Loucy (cell line): ENCODE measurements around the gene RFX1.

Experiments used
- H2AFZ ChIP-seq: fragments of 200-600 bp; sonication (generic); 2 replicates; pipeline ENCODE4 v1.6.0; 2016; ENCODE audit warnings: antibody characterized with exemption, mild to moderate bottlenecking, low read length, moderate library complexity
- H3F3A ChIP-seq: fragments of 200-600 bp; 2 replicates; pipeline ENCODE4 v1.6.0; 2016; ENCODE audit warnings: antibody characterized with exemption, low read depth, mild to moderate bottlenecking
- H3K27me3 ChIP-seq: fragments of 200-600 bp; sonication (generic); 2 replicates; pipeline ENCODE4 v1.6.1; 2014; ENCODE audit warnings: low read length, mild to moderate bottlenecking; ENCODE audit not compliant: insufficient read depth, poor library complexity, severe bottlenecking
- H3K36me3 ChIP-seq: fragments of 200-600 bp; sonication (generic); 2 replicates; pipeline ENCODE4 v1.6.1; 2016; ENCODE audit warnings: low read length; ENCODE audit not compliant: insufficient read depth
- H3K4me1 ChIP-seq: fragments of 200-600 bp; sonication (generic); 2 replicates; pipeline ENCODE4 v1.5.1; 2014; ENCODE audit warnings: low read length, mild to moderate bottlenecking; ENCODE audit not compliant: insufficient read depth, poor library complexity, severe bottlenecking
- H3K4me2 ChIP-seq: fragments of 200-600 bp; sonication (generic); 2 replicates; pipeline ENCODE4 v1.6.0; 2014; ENCODE audit warnings: antibody characterized with exemption, low read length, low read depth, mild to moderate bottlenecking; ENCODE audit not compliant: poor library complexity, severe bottlenecking
- H3K4me3 ChIP-seq: fragments of 200-600 bp; sonication (generic); 2 replicates; pipeline ENCODE4 v1.5.1; 2014; ENCODE audit warnings: low read length, mild to moderate bottlenecking, mixed read lengths; ENCODE audit not compliant: poor library complexity, severe bottlenecking
- H3K79me2 ChIP-seq: fragments of 200-600 bp; sonication (generic); 2 replicates; pipeline ENCODE4 v1.6.1; 2014; ENCODE audit warnings: low read length; ENCODE audit not compliant: insufficient read depth
- H3K9ac ChIP-seq: fragments of 200-600 bp; sonication (generic); 2 replicates; pipeline ENCODE4 v1.6.0; 2014; ENCODE audit warnings: mild to moderate bottlenecking, low read depth, low read length, moderate library complexity; ENCODE audit not compliant: poor library complexity, severe bottlenecking
- H3K9me2 ChIP-seq: fragments of 200-600 bp; sonication (generic); replicated peaks from 2 replicates; pipeline ENCODE4 v1.6.1; 2016; ENCODE audit warnings: low read depth, low read length, mixed read lengths
- H3K9me3 ChIP-seq: fragments of 200-600 bp; sonication (generic); 2 replicates; pipeline ENCODE4 v1.6.1; 2014; ENCODE audit warnings: mild to moderate bottlenecking, antibody characterized with exemption, low read length, low read depth; ENCODE audit not compliant: insufficient read depth
- H4K20me1 ChIP-seq: fragments of 200-600 bp; sonication (generic); 2 replicates; pipeline ENCODE4 v1.6.0; 2014; ENCODE audit warnings: antibody characterized with exemption, low read length, mild to moderate bottlenecking; ENCODE audit not compliant: insufficient read depth, poor library complexity, severe bottlenecking
- CTCF ChIP-seq: fragments of 200-600 bp; sonication (generic); conservative IDR thresholded peaks from 2 replicates; pipeline ENCODE4 v1.5.1; 2014; ENCODE audit warnings: mild to moderate bottlenecking, antibody characterized with exemption, low read length
- EZH2phosphoT487 ChIP-seq: fragments of 200-600 bp; IDR thresholded peaks from 2 replicates; pipeline ENCODE4 v1.6.1; 2018; ENCODE audit warnings: antibody characterized with exemption, mild to moderate bottlenecking, moderate library complexity, borderline replicate concordance

Gene RFX1

GRCh38 chr19:13995878-13996765 is 10.0 kb downstream of the RFX1 start:
- H4K20me1 ChIP-seq: no peaks in the 10 kb centered on the region
- peaks cover 13% of the 10 kb centered on the region; the same call in 1 of the 2 replicates for H3K9me3 ChIP-seq
- peaks cover 40% of the 10 kb centered on the region for H3K79me2 ChIP-seq
- no peak for TF ChIP-seq CTCF
- TF ChIP-seq EZH2phosphoT487: no peak
- no peak overlapping the region for H3K9ac ChIP-seq
- peaks cover 20% of the 10 kb centered on the region for H3K36me3 ChIP-seq
- H3K27me3 ChIP-seq: no peaks in the 10 kb centered on the region
- H3F3A ChIP-seq: no peaks in the 10 kb centered on the region
- peaks cover 6% of the 10 kb centered on the region for H3K4me1 ChIP-seq
- no peaks in the 10 kb centered on the region for H3K9me2 ChIP-seq
- H3K4me3 ChIP-seq: no peak overlapping the region
- H2AFZ ChIP-seq: no peak overlapping the region
- no peak overlapping the region for H3K4me2 ChIP-seq

DNA sequence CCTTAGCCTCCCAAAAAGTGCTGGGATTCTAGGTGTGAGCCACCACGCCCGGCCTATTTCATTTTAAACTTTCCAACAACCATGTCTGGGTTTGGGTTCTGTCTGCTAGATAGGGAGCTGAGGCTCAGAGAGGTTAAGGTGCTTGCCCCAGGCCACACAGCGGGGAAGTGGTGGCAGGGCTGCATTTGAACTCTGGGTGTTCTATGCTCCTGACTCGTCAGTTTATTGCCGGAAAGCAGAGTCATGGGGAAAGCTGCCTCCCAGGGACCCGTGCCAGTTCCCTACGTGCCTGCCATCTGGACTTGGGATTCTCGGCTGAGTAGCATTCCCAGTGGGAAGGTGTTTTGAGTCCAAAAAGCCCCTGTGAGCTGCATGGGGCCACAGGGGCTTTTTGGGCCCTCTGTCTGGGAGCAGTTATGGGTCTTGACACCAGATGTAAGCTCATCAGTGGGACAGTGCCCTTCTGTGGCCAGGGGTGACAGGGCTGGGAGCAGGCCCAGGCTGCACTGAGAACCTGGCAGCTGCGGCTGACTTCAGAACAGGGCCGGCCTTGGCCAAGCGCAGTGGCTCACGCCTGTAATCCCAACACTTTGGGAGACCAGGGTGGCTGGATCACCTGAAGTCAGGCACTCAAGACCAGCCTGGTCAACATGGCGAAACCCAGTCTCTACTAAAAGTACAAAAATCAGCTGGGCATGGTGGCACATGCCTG is 10.9 kb downstream of the RFX1 start:
- Histone ChIP-seq H3K9me3 (peaks cover 13% of the 10 kb centered on the region; the same call in 1 of the 2 replicates), H4K20me1 (no peaks in the 10 kb centered on the region), H3K36me3 (peaks cover 20% of the 10 kb centered on the region), H3K4me1 (peaks cover under 1% of the 10 kb centered on the region), H3K79me2 (peaks cover 30% of the 10 kb centered on the region), H3K4me3 (no peak overlapping the region), H3K4me2 (no peak overlapping the region), H3F3A (no peaks in the 10 kb centered on the region), H2AFZ (no peak overlapping the region), H3K9ac (no peak overlapping the region), H3K9me2 (no peaks in the 10 kb centered on the region), H3K27me3 (no peaks in the 10 kb centered on the region)
- TF ChIP-seq CTCF: no peak
- no peak for TF ChIP-seq EZH2phosphoT487

DNA sequence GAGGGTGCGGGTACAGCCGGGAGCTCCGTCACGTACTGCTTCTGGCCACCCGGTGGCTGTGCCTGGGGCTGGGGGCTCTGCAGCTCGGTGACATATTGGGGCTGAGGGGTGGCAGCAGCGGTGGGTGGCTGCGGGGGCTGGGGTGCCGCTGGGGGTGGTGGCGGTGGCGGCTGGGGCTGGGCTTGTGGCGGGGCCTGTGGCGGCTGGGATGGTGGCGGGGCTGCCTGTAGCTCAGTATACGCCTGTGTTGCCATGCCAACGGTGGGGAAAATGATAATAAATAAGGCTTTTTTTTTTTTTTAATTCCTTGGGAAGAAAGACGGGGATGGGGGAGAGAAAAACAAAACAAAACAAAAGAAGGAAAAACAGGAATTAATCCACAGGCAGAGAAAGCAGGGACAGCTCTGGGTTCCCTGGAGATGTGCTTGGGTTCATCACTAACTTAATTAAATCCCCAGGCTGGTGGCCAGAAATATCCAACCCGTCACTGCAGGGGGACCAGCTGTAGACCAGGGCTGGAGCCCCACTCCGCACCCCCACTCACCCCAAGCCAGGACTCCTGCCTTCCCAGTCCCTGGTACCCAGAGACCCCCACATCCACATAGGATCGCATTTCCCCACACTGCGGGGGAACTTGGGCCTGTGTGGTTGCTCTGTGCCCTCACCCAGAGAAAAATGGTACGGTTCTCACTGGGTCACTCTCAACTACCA is 12.4 kb downstream of the RFX1 start:
- Histone ChIP-seq H3K27me3 (no peaks in the 10 kb centered on the region), H2AFZ (no peak overlapping the region), H3K9ac (no peak overlapping the region), H3K36me3 (peaks cover 15% of the 10 kb centered on the region; the same call in 1 of the 2 replicates), H3K4me3 (no peak overlapping the region), H3K4me1 (peaks cover 15% of the 10 kb centered on the region), H3K4me2 (no peak overlapping the region), H4K20me1 (no peaks in the 10 kb centered on the region), H3F3A (no peaks in the 10 kb centered on the region), H3K79me2 (peaks cover 18% of the 10 kb centered on the region), H3K9me2 (no peaks in the 10 kb centered on the region), H3K9me3 (peaks cover 5% of the 10 kb centered on the region; the same call in 1 of the 2 replicates)
- TF ChIP-seq EZH2phosphoT487 (no peak), CTCF (no peak)
